NCI-H1105 (cell line): ENCODE measurements around the gene PTPN20.

Experiments
- DNase-seq: peaks from one replicate; lab custom pipeline; 2025; lab: John Stamatoyannopoulos, UW

Gene PTPN20

GRCh38 chr10:47049056-47049851 lies 138.0 kb downstream of the PTPN20 start:
- DNase-seq, result no peak

GRCh38 chr10:47049906-47050305 lies 138.7 kb downstream of the PTPN20 start:
- DNase-seq, result no peak

- no peak for DNase-seq
These were observed 139.6 kb downstream of the PTPN20 start for GRCh38 chr10:47050618-47051455.

- DNase-seq, result no peak
These were observed 140.6 kb downstream of the PTPN20 start for GRCh38 chr10:47051741-47052238.
